Heart left ventricle (tissue), 16 donors: ENCODE data around the gene ROBO1. TPM values are rescaled to one million over a fixed set of nuclear protein-coding genes. Genes with fewer than 3 reads are reported as not detected.

ENCODE experiments used
- ATAC-seq, 4 donors: fragments of 200-7000 bp; cut with Tn5 transposase; one replicate each; pipeline ENCODE4 v1.9.1; 2020 to 2022; ENCODE audit warnings: moderate library complexity in 4 of 4, mild to moderate bottlenecking in 3 of 4, moderate number of reproducible peaks in 1 of 4
- DNase-seq, 5 donors: peaks; one replicate each; pipeline ENCODE4 v3.0.0-alpha.2; 2020
- H3K27ac ChIP-seq, 12 donors: fragments of 200-600 bp; sonication (generic) in 4 of 12; one replicate each; pipeline versions ENCODE4 v1.5.0 to v1.8.0; 2016 to 2022; ENCODE audit warnings: mild to moderate bottlenecking in 2 of 12
- H3K27me3 ChIP-seq, 9 donors: fragments of 200-600 bp; sonication (generic) in 2 of 9; one replicate each; pipeline versions ENCODE4 v1.5.1 to v1.8.0; 2016 to 2022; ENCODE audit warnings: mild to moderate bottlenecking in 3 of 9
- H3K36me3 ChIP-seq, 9 donors: fragments of 200-600 bp; sonication (generic) in 2 of 9; one replicate each; pipeline versions ENCODE4 v1.5.0 to v1.8.0; 2018 to 2022; ENCODE audit warnings: mild to moderate bottlenecking in 2 of 9
- H3K4me1 ChIP-seq, 12 donors: fragments of 200-600 bp; sonication (generic) in 4 of 12; one replicate each; pipeline versions ENCODE4 v1.5.0 to v1.8.0; 2016 to 2022; ENCODE audit warnings: mild to moderate bottlenecking in 3 of 12
- H3K4me3 ChIP-seq, 12 donors: fragments of 200-600 bp; sonication (generic) in 4 of 12; one replicate each; pipeline versions ENCODE4 v1.5.0 to v1.8.0; 2017 to 2022; ENCODE audit warnings: mild to moderate bottlenecking in 9 of 12, moderate library complexity in 4 of 12
- H3K9me3 ChIP-seq, 12 donors: fragments of 200-600 bp; sonication (generic) in 4 of 12; one replicate each; pipeline versions ENCODE4 v1.5.0 to v1.8.0; 2016 to 2022; ENCODE audit warnings: mild to moderate bottlenecking in 1 of 12
- CTCF ChIP-seq, 12 donors: fragments of 200-600 bp; sonication (generic) in 4 of 12; IDR thresholded peaks; one replicate each; pipeline versions ENCODE4 v1.5.0 to v1.8.0; 2018 to 2022; ENCODE audit warnings: antibody characterized with exemption in 12 of 12, mild to moderate bottlenecking in 5 of 12
- POLR2A ChIP-seq, 2 donors: fragments of 450-650 bp; IDR thresholded peaks; one replicate each; pipeline ENCODE4 v1.6.1; 2017; ENCODE audit warnings: antibody characterized with exemption in 2 of 2, mild to moderate bottlenecking in 2 of 2, moderate library complexity in 2 of 2
- WGBS, 4 donors: extraction: QIAGEN DNeasy Blood & Tissue Kit in 2 of 4; methylation state at CpG; one replicate each; pipeline versions ENCODE4 v1.1.5 to v1.1.7; 2013 to 2018; 5-methylcytosine and 5-hydroxymethylcytosine counted together
- intact Hi-C, 10 donors: fragments of 100-400 bp; cut with DNase I; formaldehyde crosslinking; loops; one replicate each; pipeline versions ENCODE4 v1.11.1 to v1.14.2; 2022
- polyA plus RNA-seq, 2 donors: library from polyadenylated mRNA; stranded (reverse); fragments of 200-250 nt; gene quantifications; one replicate each; pipeline ENCODE4 v1.2.3, GENCODE V29; 2013
- total RNA-seq, 9 donors: library from RNA; depleted of rRNA in 2 of 9; stranded (reverse); fragments of >200 nt in 2 of 9; fragmentation: NEBNext Ultra II Directional in 3 of 9; extraction: Animal tissue kit (Norgen Biotek cat#: 25700) in 3 of 9; gene quantifications; one replicate each; pipeline versions ENCODE4 v1.1.0 to v1.2.4, GENCODE V29; 2016 to 2023
- donor health status: ischemic (EF 13 %, LVEDD 7.1; RV severe dilation, severe dysfunction).
- donor health status: healthy with polysubstance abuse.
- donor health status: DM: no; HTN: yes; CAD: no.
- donor health status: DM: no; HTN: no; CAD: no.
- donor health status: ischemic (EF 25% LVEDD 6.9; RV normal size, moderate dysfunction).
- donor health status: ischemic (EF 25% LVEDD 5.7; RV mildly dilated, moderate dysfunction).
- donor health status: healthy.
- donor health status: DM: yes; HTN: yes; CAD: no.
- donor health status: ischemic (EF 35%, LVEDD 5.7; RV mildly dilated, moderate dysfunction).
- donor health status: nonischemic (EF 11% LVEDD 7.7; RV severe dilation, severe dysfunction).
- donor health status: DM: yes; HTN: yes; CAD: no.
- donor health status: PGD.
- donor health status: ischemic (EF 29% LVEDD 5.4; RV normal size, mild dysfunction).
- donor health status: nonischemic (EF 23%, LVEDD 6.1; RV moderate dilation, normal function).

Gene ROBO1
- total and polyA plus RNA-seq, 11 donors = 1.4 to 14.8 (median 5.7) TPM

GRCh38 chr3:79170021-79170420 lies 597.8 kb downstream of the ROBO1 start:
- Histone ChIP-seq H3K4me3 (no peak overlapping the region), H3K27ac (no peak overlapping the region), H3K4me1 (no peaks in the 10 kb centered on the region), H3K9me3 (no peaks in the 10 kb centered on the region), H3K36me3 (no peaks in the 10 kb centered on the region), H3K27me3 (no peaks in the 10 kb centered on the region)
- ATAC-seq (no peak), DNase-seq (no peak)
- 87 to 100% (median 96%) methylated on average over 1 of the region's 1 CpG for WGBS, 4 donors
- no peak for TF ChIP-seq CTCF (IDR thresholded peaks at IDR 0.05)
- TF ChIP-seq POLR2A (IDR thresholded peaks at IDR 0.05) = no peak
- intact Hi-C loops = no loop called here

- TF ChIP-seq POLR2A (IDR thresholded peaks at IDR 0.05) (no peak), CTCF (IDR thresholded peaks at IDR 0.05) (no peak)
- peak in 2 of 4 donors; percentile 39 to 56 for ATAC-seq
Measured at GRCh38 chr3:79167651-79168416, 600.0 kb downstream of the ROBO1 start.

GRCh38 chr3:79162653-79163052 lies 605.1 kb downstream of the ROBO1 start:
- intact Hi-C loops = no loop called here
- 70 to 79% (median 75%) methylated on average over 2 of the region's 2 CpGs for WGBS, 4 donors
- ATAC-seq (no peak), DNase-seq (no peak)
- Histone ChIP-seq H3K4me1 (no peaks in the 10 kb centered on the region), H3K4me3 (no peak overlapping the region), H3K36me3 (no peaks in the 10 kb centered on the region), H3K27me3 (no peaks in the 10 kb centered on the region), H3K27ac (no peak overlapping the region), H3K9me3 (peaks cover 0 to 3% (median 0%) of the 10 kb centered on the region in 12 donors)
- TF ChIP-seq CTCF (IDR thresholded peaks at IDR 0.05) (no peak), POLR2A (IDR thresholded peaks at IDR 0.05) (no peak)

More at GRCh38 chr3:79167651-79168416, 600.0 kb downstream of the ROBO1 start:
- H3K9me3 ChIP-seq = peaks cover 0 to 3% (median 0%) of the 10 kb centered on the region in 12 donors
- intact Hi-C loops = no loop called here
- H3K4me1 ChIP-seq = no peaks in the 10 kb centered on the region
- H3K4me3 ChIP-seq = no peak overlapping the region
- DNase-seq = no peak
- 54 to 73% (median 61%) methylated on average over 5 of the region's 5 CpGs for WGBS, 4 donors
- no peaks in the 10 kb centered on the region for H3K27me3 ChIP-seq
- H3K27ac ChIP-seq = no peak overlapping the region
- no peaks in the 10 kb centered on the region for H3K36me3 ChIP-seq

- H3K36me3 ChIP-seq = no peaks in the 10 kb centered on the region
- no peak for ATAC-seq
Measured at GRCh38 chr3:79161941-79162340, 605.9 kb downstream of the ROBO1 start.

More at GRCh38 chr3:79161941-79162340, 605.9 kb downstream of the ROBO1 start:
- peaks cover 0 to 3% (median 0%) of the 10 kb centered on the region in 12 donors for H3K9me3 ChIP-seq
- no peak overlapping the region for H3K27ac ChIP-seq
- WGBS, 4 donors = 53 to 65% (median 55%) methylated on average over 1 of the region's 1 CpG
- DNase-seq = no peak
- intact Hi-C loops = no loop called here
- no peaks in the 10 kb centered on the region for H3K27me3 ChIP-seq
- no peak overlapping the region for H3K4me3 ChIP-seq
- TF ChIP-seq CTCF (IDR thresholded peaks at IDR 0.05) = no peak
- H3K4me1 ChIP-seq = no peaks in the 10 kb centered on the region
